RWPE2 (cell line): Measurements from ENCODE around the gene KRTAP10-1.

Experiments used
- ATAC-seq: fragments of 200-7000 bp; cut with Tn5 transposase; 3 replicates; pipeline ENCODE4 v1.9.1; 2021; ENCODE audit warnings: low read depth
- DNase-seq: peaks from one replicate; pipeline ENCODE4 v3.0.0-alpha.2; 2020; ENCODE audit warnings: low spot score
- H3K27ac ChIP-seq: fragments of 450-650 bp; 2 replicates; pipeline ENCODE4 v1.5.1; 2017; ENCODE audit warnings: mild to moderate bottlenecking; ENCODE audit not compliant: poor library complexity, severe bottlenecking
- H3K27me3 ChIP-seq: fragments of 250-450 bp; sonication (Bioruptor Pico); 2 replicates; pipeline ENCODE4 v1.5.1; 2021; ENCODE audit warnings: mild to moderate bottlenecking, moderate library complexity; ENCODE audit not compliant: insufficient read depth, poor library complexity, severe bottlenecking
- H3K36me3 ChIP-seq: fragments of 250-450 bp; sonication (Bioruptor Pico); 2 replicates; pipeline ENCODE4 v1.5.1; 2020; ENCODE audit warnings: low read depth, mild to moderate bottlenecking, moderate library complexity
- H3K4me1 ChIP-seq: fragments of 250-450 bp; sonication (Bioruptor Pico); 2 replicates; pipeline ENCODE4 v1.5.1; 2021; ENCODE audit warnings: mild to moderate bottlenecking, moderate library complexity; ENCODE audit not compliant: insufficient read depth, poor library complexity, severe bottlenecking
- H3K4me3 ChIP-seq: fragments of 250-450 bp; sonication (Bioruptor Pico); 2 replicates; pipeline ENCODE4 v1.5.1; 2021; ENCODE audit warnings: mild to moderate bottlenecking, moderate library complexity; ENCODE audit not compliant: severe bottlenecking
- H3K9me3 ChIP-seq: fragments of 250-450 bp; sonication (Bioruptor Pico); 2 replicates; pipeline ENCODE4 v1.5.1; 2021; ENCODE audit warnings: mild to moderate bottlenecking, moderate library complexity; ENCODE audit not compliant: severe bottlenecking
- TF ChIP-seq, protein P1 (sequence below): fragments of 450-650 bp; IDR thresholded peaks from one replicate; pipeline ENCODE4 v1.5.1; 2017; ENCODE audit warnings: mild to moderate bottlenecking, moderate library complexity; ENCODE audit not compliant: poor library complexity, severe bottlenecking

The KRTAP10-1 gene

DNA sequence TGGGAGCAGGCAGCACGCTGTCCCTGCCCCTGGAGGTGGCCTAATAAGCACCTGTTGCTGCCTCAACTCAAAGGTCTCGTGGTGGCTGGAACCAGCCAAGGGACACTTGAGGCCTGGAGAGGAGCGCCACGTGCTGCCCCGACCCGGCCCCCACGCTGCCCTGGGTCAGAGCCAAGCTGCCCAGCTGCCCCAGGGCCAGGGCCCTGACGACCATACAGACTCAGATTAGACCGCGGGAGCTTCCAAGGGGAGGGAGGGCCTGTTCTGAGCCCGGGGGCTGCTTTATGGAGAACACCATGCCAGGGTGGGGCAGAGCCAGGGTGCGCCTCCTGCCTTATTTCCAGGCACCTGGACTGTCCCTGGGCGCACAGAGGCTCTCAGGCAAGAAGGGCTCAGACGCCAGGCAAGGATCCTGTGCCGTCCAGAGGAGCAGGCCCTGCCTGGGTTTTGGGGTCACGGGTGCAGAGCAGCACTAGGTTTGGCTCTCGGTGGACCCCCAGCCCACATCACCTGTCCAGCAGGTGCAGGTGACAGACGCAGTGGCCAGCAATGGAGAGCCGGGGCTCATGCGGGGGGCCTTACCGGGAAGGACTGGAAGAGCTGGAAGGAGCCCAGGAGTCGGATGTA lies 18.6 kb downstream of the KRTAP10-1 start:
- TF ChIP-seq, protein P1, sequence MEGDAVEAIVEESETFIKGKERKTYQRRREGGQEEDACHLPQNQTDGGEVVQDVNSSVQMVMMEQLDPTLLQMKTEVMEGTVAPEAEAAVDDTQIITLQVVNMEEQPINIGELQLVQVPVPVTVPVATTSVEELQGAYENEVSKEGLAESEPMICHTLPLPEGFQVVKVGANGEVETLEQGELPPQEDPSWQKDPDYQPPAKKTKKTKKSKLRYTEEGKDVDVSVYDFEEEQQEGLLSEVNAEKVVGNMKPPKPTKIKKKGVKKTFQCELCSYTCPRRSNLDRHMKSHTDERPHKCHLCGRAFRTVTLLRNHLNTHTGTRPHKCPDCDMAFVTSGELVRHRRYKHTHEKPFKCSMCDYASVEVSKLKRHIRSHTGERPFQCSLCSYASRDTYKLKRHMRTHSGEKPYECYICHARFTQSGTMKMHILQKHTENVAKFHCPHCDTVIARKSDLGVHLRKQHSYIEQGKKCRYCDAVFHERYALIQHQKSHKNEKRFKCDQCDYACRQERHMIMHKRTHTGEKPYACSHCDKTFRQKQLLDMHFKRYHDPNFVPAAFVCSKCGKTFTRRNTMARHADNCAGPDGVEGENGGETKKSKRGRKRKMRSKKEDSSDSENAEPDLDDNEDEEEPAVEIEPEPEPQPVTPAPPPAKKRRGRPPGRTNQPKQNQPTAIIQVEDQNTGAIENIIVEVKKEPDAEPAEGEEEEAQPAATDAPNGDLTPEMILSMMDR: no peak
- no peak for ATAC-seq
- peak; percentile 40 for DNase-seq

DNA sequence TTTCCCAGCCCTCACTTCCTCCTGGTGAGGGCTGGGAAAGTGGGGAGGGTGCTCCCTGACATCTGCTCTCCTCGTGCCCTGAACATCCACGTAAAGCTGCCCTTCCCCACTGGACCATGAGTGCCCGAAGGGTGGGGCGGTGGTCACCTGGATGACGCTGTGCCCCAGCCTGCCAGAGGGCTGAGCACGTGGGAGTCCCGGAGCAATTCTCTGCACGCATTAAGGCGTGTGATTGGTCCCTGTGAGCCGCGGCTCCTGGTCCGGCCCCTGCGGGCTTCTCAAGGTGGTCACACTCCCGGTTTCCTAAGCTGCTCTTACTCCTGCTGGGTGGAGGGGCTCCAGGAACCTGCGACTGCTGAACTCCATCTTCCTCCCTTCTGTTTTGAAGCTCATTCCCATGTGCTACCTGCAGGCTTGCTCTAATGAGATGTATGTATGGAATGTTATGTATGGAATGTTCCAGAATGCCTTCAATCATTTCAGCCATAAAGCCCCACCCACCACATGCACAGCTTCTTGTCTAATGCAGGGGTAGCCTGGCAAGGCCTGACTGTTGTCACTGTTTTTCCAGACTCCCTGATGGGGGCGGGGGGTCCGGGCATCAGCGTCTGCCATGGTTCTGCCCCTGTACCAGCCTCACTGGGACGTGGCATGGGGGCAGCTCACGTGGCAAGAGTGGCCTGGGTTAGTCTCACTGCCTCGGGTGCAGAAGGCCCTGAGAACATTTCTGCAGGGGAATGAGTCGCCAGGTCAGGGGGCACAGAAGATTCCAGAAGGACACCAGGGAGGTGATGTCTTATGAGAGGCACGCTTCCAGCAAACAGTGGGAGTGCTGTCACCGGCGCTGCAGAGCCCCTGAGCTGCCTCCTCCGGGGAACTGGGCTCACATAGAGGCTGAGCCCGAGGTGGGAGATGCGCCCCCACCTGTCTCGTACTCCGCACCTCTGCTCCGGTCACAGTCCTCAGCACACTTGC lies 19.4 kb downstream of the KRTAP10-1 start:
- peak; percentile 34 for DNase-seq
- Histone ChIP-seq H3K36me3 (no peaks in the 10 kb centered on the region), H3K27me3 (no peaks in the 10 kb centered on the region), H3K4me1 (no peaks in the 10 kb centered on the region), H3K9me3 (peaks cover 7% of the 10 kb centered on the region), H3K27ac (no peak overlapping the region), H3K4me3 (no peak overlapping the region)
- TF ChIP-seq, protein P1: no peak
- ATAC-seq: no peak

More for the DNA sequence above, 18.6 kb downstream of the KRTAP10-1 start:
- Histone ChIP-seq H3K4me3 (no peak overlapping the region), H3K27ac (no peak overlapping the region), H3K4me1 (no peaks in the 10 kb centered on the region), H3K9me3 (peaks cover 7% of the 10 kb centered on the region), H3K27me3 (no peaks in the 10 kb centered on the region), H3K36me3 (no peaks in the 10 kb centered on the region)

DNA sequence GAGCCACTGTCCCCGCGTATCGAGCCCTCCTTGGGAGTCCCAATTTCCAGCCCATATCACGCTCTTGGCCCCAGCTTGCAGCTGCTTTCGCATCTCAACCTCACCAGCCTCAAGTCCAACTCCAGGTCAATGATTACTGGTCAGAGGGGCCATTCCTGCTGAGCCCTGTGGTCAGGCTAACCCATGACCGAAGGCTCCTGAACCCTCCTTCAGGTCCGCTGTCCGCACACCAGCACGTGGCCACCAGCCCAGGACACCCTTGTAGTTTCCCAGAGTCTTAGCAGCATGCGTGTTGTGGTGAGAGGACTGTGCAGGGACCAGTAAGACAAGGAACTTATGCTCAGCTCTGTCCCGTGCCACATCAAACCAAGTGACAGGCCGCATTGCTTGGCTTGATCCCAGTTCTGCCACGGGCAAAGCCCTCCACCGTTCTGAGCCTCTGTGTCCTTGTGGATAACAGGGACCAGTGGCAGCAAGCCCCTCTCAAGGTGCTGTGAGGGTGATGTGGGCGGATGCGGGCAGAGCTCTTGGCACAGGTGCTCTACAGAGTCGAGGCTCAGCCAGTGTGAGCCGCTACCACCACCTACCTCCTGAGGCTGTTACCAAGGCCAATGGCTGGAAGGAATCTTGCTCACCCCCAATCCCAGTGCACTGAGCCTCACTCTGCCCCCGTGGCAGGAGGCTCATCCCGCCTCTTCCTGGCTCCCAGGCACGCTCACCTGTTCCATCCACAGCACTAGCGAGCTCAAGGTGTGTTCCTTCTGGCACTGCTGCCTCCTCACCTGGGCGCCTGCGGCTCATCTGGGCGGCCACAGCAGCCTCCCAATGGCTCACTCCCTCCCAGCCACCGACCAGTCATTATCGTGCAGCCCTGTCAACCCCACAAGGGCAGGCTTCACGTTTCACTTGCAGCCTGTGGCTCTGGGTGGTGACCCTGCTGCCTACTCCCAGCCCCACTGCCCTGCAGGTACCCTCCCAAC lies 20.4 kb downstream of the KRTAP10-1 start:
- peak; percentile 26 for DNase-seq
- no peaks in the 10 kb centered on the region for H3K27me3 ChIP-seq
- no peak overlapping the region for H3K4me3 ChIP-seq
- TF ChIP-seq, protein P1: no peak
- H3K36me3 ChIP-seq: no peaks in the 10 kb centered on the region
- no peaks in the 10 kb centered on the region for H3K4me1 ChIP-seq
- ATAC-seq: no peak
- H3K27ac ChIP-seq: no peak overlapping the region
- peaks cover 7% of the 10 kb centered on the region for H3K9me3 ChIP-seq

DNA sequence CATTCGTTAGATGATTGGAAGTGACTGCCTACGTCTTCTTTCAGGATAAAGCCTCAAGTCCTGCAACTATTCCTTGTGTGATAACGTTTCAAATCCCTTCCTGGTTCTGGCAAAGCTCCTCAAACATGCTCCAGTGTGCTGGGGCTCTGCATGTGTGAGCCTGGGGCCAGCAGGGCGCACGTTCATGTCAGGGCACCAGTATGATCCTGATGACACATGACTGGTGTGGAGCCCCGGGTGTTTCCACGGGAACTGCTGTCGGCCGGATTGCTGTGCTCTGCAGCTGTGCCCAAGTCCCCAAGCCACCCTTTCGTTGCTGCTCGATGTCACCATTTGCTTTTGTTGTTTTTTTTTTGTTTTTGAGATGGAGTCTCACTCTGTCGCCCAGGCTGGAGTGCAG lies 21.3 kb downstream of the KRTAP10-1 start:
- Histone ChIP-seq H3K9me3 (no peaks in the 10 kb centered on the region), H3K4me1 (no peaks in the 10 kb centered on the region), H3K27ac (no peak overlapping the region), H3K27me3 (no peaks in the 10 kb centered on the region), H3K36me3 (no peaks in the 10 kb centered on the region), H3K4me3 (no peak overlapping the region)
- TF ChIP-seq, protein P1: no peak
- ATAC-seq: no peak
- DNase-seq: peak; percentile 29
